HG03354 (cell line): ENCODE results near the gene ZMIZ1.

Experiments used
- ATAC-seq: cut with Tn5 transposase; IDR thresholded peaks from one replicate; pipeline ENCODE4 v1.9.1; 2021; ENCODE audit warnings: mild to moderate bottlenecking; ENCODE audit not compliant: unreplicated experiment, poor library complexity, severe bottlenecking

Gene ZMIZ1

GRCh38 chr10:79061441-79062315 lies 7.1 kb upstream of the ZMIZ1 start:
- no peak for ATAC-seq

GRCh38 chr10:79063071-79063491 lies 5.7 kb upstream of the ZMIZ1 start:
- ATAC-seq: no peak

- no peak for ATAC-seq
Measured at GRCh38 chr10:79063661-79064492, 4.9 kb upstream of the ZMIZ1 start.

GRCh38 chr10:79065091-79065551 lies 3.6 kb upstream of the ZMIZ1 start:
- no peak for ATAC-seq

DNA sequence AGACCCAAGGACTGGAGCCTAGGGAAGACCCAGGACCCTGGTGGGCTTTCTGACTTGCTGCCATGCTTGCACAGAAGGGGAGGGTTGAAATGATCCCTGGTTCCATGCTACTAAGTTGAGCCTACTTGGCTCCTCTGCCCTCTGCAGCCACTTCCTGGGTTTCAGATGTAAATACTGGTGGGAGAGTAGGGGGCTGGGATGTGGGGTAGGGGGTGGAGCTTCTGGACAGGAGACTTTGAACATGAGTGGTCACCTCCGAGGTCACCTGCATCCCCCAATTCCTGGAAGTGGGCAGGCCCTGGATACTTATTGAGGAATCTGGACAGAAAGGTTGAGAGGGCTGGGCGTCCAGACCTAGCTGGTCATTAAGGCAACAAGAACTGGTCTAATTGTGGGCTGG lies 2.9 kb upstream of the ZMIZ1 start:
- ATAC-seq: no peak

GRCh38 chr10:79066411-79067240 lies 2.1 kb upstream of the ZMIZ1 start:
- ATAC-seq: no peak

GRCh38 chr10:79067241-79068202 lies 1.2 kb upstream of the ZMIZ1 start:
- no peak for ATAC-seq

- no peak for ATAC-seq
Measured at GRCh38 chr10:79068203-79068561, 584 bp upstream of the ZMIZ1 start.

GRCh38 chr10:79069325-79070080 lies 737 bp downstream of the ZMIZ1 start:
- peak; percentile 22 for ATAC-seq

DNA sequence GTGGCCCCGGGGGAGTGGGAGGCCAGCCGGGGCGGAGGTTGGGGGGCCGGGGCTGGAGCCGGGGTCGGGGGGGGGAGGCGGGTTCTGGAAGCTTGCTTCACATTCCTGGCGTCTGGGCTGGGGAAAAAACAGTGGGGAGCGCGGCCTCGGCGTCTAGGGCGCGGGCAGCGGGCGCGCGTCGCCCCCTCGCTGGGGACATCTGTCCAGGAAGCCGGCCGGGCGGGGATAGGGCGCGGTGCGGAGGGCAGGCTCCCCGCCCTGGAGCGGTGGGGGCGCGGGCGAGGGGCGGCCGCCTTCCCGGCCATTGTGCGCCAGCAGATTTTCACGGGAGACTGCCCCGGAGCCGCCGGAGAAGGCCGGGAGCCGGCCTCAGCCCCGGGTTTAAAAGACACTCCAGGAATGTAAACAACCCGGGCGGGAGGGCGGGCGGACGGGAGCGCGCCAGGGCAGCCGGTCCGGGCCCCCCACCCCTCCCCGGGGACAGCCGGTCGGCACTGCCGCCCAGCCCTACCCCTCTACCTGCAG lies 1.4 kb downstream of the ZMIZ1 start:
- ATAC-seq: no peak

GRCh38 chr10:79070606-79071395 lies 2.0 kb downstream of the ZMIZ1 start:
- no peak for ATAC-seq

GRCh38 chr10:79071396-79071923 lies 2.7 kb downstream of the ZMIZ1 start:
- no peak for ATAC-seq

DNA sequence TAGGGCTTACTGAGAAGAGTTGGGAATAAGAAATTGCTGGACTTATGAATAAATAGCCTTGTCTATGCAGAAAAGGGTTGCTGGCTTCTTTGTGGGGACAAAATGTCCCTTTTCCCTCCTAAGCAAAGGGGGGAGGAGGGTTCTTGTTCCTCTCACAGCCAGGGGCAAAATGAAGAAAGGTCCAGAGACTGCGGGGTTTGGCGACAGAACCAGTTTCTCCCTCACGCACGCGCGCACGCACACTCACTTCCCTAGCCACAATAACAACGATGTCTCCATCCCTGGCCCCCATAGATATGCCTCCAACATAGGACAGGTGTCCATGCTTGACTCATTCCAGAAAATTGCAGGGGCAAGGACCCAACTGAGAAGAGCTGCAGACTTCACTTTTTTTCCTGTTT lies 3.3 kb downstream of the ZMIZ1 start:
- ATAC-seq: no peak

DNA sequence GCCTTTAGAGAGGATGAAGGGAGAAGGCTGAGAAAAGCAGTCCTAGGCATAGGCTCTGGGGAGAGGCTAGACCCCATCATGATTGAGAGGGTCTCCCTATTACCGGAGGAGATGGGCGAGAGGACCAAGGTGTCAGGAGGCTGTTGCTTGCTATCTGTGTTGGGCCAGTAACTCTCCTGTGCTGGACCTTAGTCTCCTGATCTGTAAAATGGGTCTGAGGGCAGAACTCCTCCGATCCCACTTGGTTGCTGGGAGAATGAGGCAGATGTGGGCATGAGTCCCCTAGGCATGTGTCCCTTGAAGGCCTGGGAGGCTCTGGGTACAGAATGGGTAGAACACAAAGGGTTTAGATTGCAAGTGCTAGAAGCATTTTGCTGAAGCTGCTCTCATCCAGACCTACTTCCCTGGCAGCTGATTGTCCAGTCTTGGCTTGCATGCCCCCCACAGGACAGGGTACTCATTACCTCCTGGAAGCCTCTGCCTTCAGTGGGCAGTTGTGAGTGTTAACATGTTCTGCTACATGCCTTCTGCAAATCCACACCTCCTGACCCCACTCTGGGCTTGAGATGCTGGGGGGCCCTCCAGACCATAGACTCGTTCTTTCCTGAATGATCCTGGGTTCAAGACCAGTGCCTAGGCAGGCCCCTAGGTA lies 4.4 kb downstream of the ZMIZ1 start:
- no peak for ATAC-seq

DNA sequence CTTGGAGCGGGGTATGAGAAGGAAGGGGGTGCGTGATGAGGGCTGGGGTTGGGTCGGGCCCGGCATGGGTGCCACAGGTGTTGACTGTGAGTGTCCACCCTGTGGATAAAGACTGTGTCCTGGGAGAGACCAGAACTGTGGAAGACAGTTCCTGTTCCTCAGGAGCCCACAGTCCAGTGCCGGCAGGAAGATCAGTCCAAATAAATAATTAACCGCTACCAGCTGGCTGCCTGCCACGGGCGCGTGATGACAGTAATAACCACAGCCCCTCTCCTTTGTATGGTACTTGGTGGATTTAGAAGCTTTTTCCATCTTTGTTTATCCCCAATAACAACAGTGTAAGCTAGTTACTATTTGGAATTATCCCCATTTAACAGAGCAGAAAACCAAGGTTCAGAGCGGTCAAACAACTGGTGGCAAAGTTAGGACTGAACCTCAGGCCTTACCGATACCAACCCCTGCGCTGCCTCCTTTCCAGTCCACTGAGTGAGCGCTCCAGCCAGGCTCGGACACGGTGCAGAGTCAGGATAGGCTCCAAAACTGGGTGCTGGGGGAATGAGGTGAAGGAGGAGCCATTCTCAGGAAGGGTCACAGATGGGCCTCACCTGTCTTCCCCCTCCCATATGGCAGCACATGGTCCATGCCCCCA lies 5.1 kb downstream of the ZMIZ1 start:
- ATAC-seq: no peak

GRCh38 chr10:79074732-79075131 lies 6.0 kb downstream of the ZMIZ1 start:
- ATAC-seq: no peak
